ENCODE results near the gene DACH2.
"Not testable (repeated sequence)": the region's sequence is repeated elsewhere in the genome, so short reads cannot be mapped to it uniquely, and the experiment has no call there.

DACH2 gene

DNA sequence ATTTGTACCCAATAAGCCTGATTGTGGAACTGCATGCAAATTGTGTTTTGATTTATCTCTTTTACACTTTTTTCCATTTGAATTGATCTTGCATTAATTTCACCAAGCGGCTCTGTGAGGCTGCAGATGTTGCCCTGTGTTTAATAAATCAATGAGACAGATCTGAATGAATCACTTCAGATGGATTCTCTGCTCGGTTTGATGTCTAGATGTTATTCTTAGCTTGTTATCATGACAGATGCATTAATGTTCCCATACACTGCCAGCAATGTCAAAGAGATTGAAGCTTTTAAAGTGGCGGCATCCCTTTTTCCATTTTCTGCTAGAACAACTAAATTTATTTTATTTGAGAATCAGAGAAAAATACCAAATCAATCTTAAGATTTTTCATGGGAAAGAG, 6.3 kb downstream of the DACH2 start:
- TF ChIP-seq, protein P1, sequence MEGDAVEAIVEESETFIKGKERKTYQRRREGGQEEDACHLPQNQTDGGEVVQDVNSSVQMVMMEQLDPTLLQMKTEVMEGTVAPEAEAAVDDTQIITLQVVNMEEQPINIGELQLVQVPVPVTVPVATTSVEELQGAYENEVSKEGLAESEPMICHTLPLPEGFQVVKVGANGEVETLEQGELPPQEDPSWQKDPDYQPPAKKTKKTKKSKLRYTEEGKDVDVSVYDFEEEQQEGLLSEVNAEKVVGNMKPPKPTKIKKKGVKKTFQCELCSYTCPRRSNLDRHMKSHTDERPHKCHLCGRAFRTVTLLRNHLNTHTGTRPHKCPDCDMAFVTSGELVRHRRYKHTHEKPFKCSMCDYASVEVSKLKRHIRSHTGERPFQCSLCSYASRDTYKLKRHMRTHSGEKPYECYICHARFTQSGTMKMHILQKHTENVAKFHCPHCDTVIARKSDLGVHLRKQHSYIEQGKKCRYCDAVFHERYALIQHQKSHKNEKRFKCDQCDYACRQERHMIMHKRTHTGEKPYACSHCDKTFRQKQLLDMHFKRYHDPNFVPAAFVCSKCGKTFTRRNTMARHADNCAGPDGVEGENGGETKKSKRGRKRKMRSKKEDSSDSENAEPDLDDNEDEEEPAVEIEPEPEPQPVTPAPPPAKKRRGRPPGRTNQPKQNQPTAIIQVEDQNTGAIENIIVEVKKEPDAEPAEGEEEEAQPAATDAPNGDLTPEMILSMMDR (IDR thresholded peaks at IDR 0.05; ENCODE audit: low read depth, low read length, poor library complexity, severe bottlenecking) = no peak
- H3F3A ChIP-seq (ENCODE audit: control insufficient read depth, insufficient read depth) = no peaks in the 10 kb centered on the region

DNA sequence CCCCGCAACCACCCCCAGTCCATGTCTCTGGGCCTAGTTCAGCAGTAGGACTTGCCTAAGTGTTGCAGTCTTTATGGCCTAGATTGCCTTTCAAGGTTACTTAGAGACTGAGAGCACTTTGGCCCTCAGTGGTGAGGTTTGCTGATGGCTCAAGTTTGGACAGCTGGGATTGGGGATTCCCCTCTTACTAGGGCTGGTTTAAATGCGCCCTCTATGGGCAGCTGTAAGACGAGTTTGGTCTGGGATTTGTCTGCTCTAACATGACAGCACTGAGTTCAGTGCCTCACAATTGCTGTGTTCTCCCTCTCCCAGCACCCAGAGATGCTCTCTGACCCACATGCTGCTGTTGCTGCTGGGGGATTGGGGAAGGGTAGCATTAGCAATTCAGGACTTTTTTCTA, 23.1 kb downstream of the DACH2 start:
- no peak overlapping the region for H3K4me2 ChIP-seq (ENCODE audit: low read length)
- no peaks in the 10 kb centered on the region for H3F3A ChIP-seq (ENCODE audit: control insufficient read depth, insufficient read depth)
- H3K9me2 ChIP-seq (replicated peaks; ENCODE audit: control insufficient read depth, low read length) = no peaks in the 10 kb centered on the region
- H3K27me3 ChIP-seq (ENCODE audit: control insufficient read depth, low read length) = no peaks in the 10 kb centered on the region
- H3K27ac ChIP-seq (ENCODE audit: low read depth, low read length) = no peak overlapping the region
- H3K36me3 ChIP-seq (ENCODE audit: control insufficient read depth, low read length) = no peaks in the 10 kb centered on the region
- TF ChIP-seq EZH2phosphoT487 (IDR thresholded peaks at IDR 0.05; ENCODE audit: borderline replicate concordance, low read length) = no peak
- TF ChIP-seq, protein P1 (IDR thresholded peaks at IDR 0.05; ENCODE audit: low read depth, low read length, poor library complexity, severe bottlenecking) = peak; percentile 27
- no peaks in the 10 kb centered on the region for H3K79me2 ChIP-seq (ENCODE audit: control insufficient read depth, low read length)
- no peaks in the 10 kb centered on the region for H3K4me1 ChIP-seq (ENCODE audit: control insufficient read depth, low read length)
- no peaks in the 10 kb centered on the region for H3K9me3 ChIP-seq (ENCODE audit: control insufficient read depth, insufficient read depth, low read length)
- no peaks in the 10 kb centered on the region for H4K20me1 ChIP-seq (ENCODE audit: control insufficient read depth, insufficient read depth, low read depth, low read length)
- no peak overlapping the region for H3K4me3 ChIP-seq (ENCODE audit: low read length)

More for the DNA sequence above, 6.3 kb downstream of the DACH2 start:
- no peaks in the 10 kb centered on the region for H3K36me3 ChIP-seq (ENCODE audit: control insufficient read depth, low read length)
- H3K9me3 ChIP-seq (ENCODE audit: control insufficient read depth, insufficient read depth, low read length) = no peaks in the 10 kb centered on the region
- H3K27ac ChIP-seq (ENCODE audit: low read depth, low read length) = no peak overlapping the region
- H3K9me2 ChIP-seq (replicated peaks; ENCODE audit: control insufficient read depth, low read length) = no peaks in the 10 kb centered on the region
- no peaks in the 10 kb centered on the region for H3K4me1 ChIP-seq (ENCODE audit: control insufficient read depth, low read length)
- H3K27me3 ChIP-seq (ENCODE audit: control insufficient read depth, low read length) = no peaks in the 10 kb centered on the region
- no peak overlapping the region for H3K4me3 ChIP-seq (ENCODE audit: low read length)
- no peak overlapping the region for H3K4me2 ChIP-seq (ENCODE audit: low read length)
- H3K79me2 ChIP-seq (ENCODE audit: control insufficient read depth, low read length) = no peaks in the 10 kb centered on the region
- no peaks in the 10 kb centered on the region for H4K20me1 ChIP-seq (ENCODE audit: control insufficient read depth, insufficient read depth, low read depth, low read length)

DNA sequence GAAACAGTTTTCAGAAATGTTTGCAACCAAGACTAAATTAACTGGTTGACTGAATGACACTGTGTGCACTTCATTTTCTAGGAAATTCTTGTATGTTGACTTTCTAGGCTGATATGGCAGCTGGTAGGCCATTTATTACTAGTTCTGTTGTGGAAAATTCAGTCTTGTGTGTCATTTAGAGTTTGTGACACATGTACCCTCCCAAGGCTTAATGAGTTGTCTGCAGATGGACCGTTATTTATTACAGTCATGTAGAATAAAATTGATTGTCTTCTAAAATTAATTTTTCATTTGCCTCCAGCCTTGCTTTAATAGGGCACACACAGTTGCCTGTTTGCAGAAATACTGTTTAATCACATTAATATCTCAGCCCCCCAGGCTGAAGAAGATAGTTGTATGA, 30.7 kb downstream of the DACH2 start:
- no peaks in the 10 kb centered on the region for H3K4me1 ChIP-seq (ENCODE audit: control insufficient read depth, low read length)
- no peak overlapping the region for H3K4me2 ChIP-seq (ENCODE audit: low read length)
- no peaks in the 10 kb centered on the region for H4K20me1 ChIP-seq (ENCODE audit: control insufficient read depth, insufficient read depth, low read depth, low read length)
- no peaks in the 10 kb centered on the region for H3K9me2 ChIP-seq (replicated peaks; ENCODE audit: control insufficient read depth, low read length)
- no peaks in the 10 kb centered on the region for H3K9me3 ChIP-seq (ENCODE audit: control insufficient read depth, insufficient read depth, low read length)
- H3K79me2 ChIP-seq (ENCODE audit: control insufficient read depth, low read length) = no peaks in the 10 kb centered on the region
- no peak overlapping the region for H3K4me3 ChIP-seq (ENCODE audit: low read length)
- no peaks in the 10 kb centered on the region for H3K27me3 ChIP-seq (ENCODE audit: control insufficient read depth, low read length)
- H3K36me3 ChIP-seq (ENCODE audit: control insufficient read depth, low read length) = no peaks in the 10 kb centered on the region
- TF ChIP-seq, protein P1 (IDR thresholded peaks at IDR 0.05; ENCODE audit: low read depth, low read length, poor library complexity, severe bottlenecking) = no peak
- no peak for TF ChIP-seq EZH2phosphoT487 (IDR thresholded peaks at IDR 0.05; ENCODE audit: borderline replicate concordance, low read length)
- H3F3A ChIP-seq (ENCODE audit: control insufficient read depth, insufficient read depth) = no peaks in the 10 kb centered on the region
- no peak overlapping the region for H3K27ac ChIP-seq (ENCODE audit: low read depth, low read length)

DNA sequence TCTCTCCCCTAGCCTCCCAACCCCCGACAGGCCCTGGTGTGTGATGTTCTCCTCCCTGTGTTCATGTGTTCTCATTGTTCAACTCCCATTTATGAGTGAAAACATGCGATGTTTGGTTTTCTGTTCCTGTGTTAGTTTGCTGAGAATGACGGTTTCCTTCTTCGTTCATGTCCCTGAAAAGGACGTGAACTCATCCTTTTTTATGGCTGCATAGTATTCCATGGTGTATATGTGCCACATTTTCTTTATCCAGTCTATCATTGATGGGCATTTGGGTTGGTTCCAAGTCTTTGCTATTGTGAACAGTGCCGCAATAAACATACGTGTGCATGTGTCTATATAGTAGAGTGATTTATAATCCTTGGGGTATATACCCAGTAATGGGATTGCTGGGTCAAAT, 33.1 kb downstream of the DACH2 start:
- not testable (repeated sequence) for H3K4me3 ChIP-seq (ENCODE audit: low read length); H3K4me2 ChIP-seq (ENCODE audit: low read length); H3K9me2 ChIP-seq (replicated peaks; ENCODE audit: control insufficient read depth, low read length); H3K4me1 ChIP-seq (ENCODE audit: control insufficient read depth, low read length); H3F3A ChIP-seq (ENCODE audit: control insufficient read depth, insufficient read depth); H3K79me2 ChIP-seq (ENCODE audit: control insufficient read depth, low read length); H3K27ac ChIP-seq (ENCODE audit: low read depth, low read length); H3K36me3 ChIP-seq (ENCODE audit: control insufficient read depth, low read length); H4K20me1 ChIP-seq (ENCODE audit: control insufficient read depth, insufficient read depth, low read depth, low read length); H3K27me3 ChIP-seq (ENCODE audit: control insufficient read depth, low read length); H3K9me3 ChIP-seq (ENCODE audit: control insufficient read depth, insufficient read depth, low read length)

All from DOHH2 (cell line).